Measurements from ENCODE around the gene PLCB3.

DNA sequence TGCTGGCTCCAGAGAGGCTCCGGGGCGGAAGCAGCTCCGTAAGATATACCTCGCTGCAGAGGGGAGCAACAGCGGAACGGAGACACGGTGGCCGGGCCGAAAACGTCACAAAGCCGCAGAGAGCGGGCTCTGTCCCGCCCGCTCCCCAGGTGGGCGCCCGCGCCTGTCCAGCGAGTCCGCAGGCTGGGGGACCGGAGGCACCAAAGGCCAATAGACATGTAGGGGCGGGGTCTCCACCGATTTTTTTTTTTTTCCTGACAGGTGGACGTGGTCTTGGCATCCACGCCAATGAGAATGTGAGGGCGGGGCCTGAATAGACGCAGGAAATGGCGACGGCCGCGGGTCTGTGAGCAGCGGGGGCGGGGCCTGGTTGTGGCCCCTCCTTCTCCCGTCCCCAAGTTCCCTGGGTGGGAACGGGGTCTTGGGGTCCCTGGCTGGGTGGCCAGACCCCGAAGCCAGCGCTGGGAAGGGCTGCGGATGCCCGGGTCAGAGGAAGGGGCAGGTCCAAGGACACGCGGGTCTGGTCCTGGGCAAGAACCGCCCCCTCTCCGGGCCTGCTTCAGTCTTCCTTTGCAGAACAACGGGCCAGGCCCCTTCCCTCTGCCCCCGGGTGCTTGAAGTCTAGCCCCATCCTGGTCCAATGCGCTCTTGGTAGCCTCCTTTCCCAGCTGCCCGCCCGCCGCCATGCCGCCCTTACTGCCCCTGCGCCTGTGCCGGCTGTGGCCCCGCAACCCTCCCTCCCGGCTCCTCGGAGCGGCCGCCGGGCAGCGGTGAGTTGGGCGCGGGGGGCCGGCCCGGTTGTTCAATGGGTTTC is 21.0 kb upstream of the PLCB3 start, which contains the start of gene DNAJC4:
- TF ChIP-seq, protein P1, sequence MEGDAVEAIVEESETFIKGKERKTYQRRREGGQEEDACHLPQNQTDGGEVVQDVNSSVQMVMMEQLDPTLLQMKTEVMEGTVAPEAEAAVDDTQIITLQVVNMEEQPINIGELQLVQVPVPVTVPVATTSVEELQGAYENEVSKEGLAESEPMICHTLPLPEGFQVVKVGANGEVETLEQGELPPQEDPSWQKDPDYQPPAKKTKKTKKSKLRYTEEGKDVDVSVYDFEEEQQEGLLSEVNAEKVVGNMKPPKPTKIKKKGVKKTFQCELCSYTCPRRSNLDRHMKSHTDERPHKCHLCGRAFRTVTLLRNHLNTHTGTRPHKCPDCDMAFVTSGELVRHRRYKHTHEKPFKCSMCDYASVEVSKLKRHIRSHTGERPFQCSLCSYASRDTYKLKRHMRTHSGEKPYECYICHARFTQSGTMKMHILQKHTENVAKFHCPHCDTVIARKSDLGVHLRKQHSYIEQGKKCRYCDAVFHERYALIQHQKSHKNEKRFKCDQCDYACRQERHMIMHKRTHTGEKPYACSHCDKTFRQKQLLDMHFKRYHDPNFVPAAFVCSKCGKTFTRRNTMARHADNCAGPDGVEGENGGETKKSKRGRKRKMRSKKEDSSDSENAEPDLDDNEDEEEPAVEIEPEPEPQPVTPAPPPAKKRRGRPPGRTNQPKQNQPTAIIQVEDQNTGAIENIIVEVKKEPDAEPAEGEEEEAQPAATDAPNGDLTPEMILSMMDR (conservative IDR thresholded peaks at IDR 0.05 in 1 of 2, IDR thresholded peaks at IDR 0.05 in 1 of 2; ENCODE audit: low read depth in 1 of 2, low read length in 2 of 2): no peak
- no peak for TF ChIP-seq EZH2 (IDR thresholded peaks at IDR 0.05; ENCODE audit: low read length, missing control alignments)

Measured in fibroblast of lung (primary cell).